Left ventricle myocardium inferior (tissue), 1 donor: ENCODE data around the gene YIF1A. TPM values are rescaled to one million over a fixed set of nuclear protein-coding genes. Genes with fewer than 3 reads are reported as not detected.

Experiments used
- DNase-seq: peaks from one replicate; pipeline ENCODE4 v3.0.0-alpha.2; 2020
- H3K27ac ChIP-seq: fragments of 200-600 bp; replicated peaks from 2 replicates; pipeline ENCODE4 v1.8.0; 2021
- H3K27me3 ChIP-seq: fragments of 200-600 bp; 2 replicates; pipeline ENCODE4 v1.8.0; 2021; ENCODE audit warnings: low read depth
- H3K36me3 ChIP-seq: fragments of 200-600 bp; 2 replicates; pipeline ENCODE4 v1.8.0; 2021
- H3K4me1 ChIP-seq: fragments of 200-600 bp; 2 replicates; pipeline ENCODE4 v1.8.0; 2021
- H3K4me3 ChIP-seq: fragments of 200-600 bp; 2 replicates; pipeline ENCODE4 v1.8.0; 2021; ENCODE audit warnings: mild to moderate bottlenecking, moderate library complexity
- H3K9me3 ChIP-seq: fragments of 200-600 bp; replicated peaks from 2 replicates; pipeline ENCODE4 v1.8.0; 2021
- CTCF ChIP-seq: fragments of 200-600 bp; IDR thresholded peaks from 2 replicates; pipeline ENCODE4 v1.8.0; 2021; ENCODE audit warnings: antibody characterized with exemption, mild to moderate bottlenecking, borderline replicate concordance
- intact Hi-C: fragments of 100-400 bp; cut with micrococcal nuclease; formaldehyde crosslinking; loops from one replicate; pipeline ENCODE4 v1.11.0; 2022
- total RNA-seq: library from RNA; stranded (reverse); fragmentation: NEBNext Ultra II Directional; extraction: Animal tissue kit (Norgen Biotek cat#: 25700); gene quantifications from one replicate; pipeline ENCODE4 v1.2.1, GENCODE V29; 2021
- donor health status: DM: no; HTN: yes; CAD: no; lungs with severe emphysema.

Gene YIF1A
- total RNA-seq, 1 donor from 2014 or later: 45.6 TPM

- Histone ChIP-seq H3K4me1 (peaks cover 27% of the 10 kb centered on the region), H3K27me3 (no peaks in the 10 kb centered on the region), H3K36me3 (peaks cover 41% of the 10 kb centered on the region), H3K4me3 (peak overlapping the region; percentile 79), H3K27ac (peak overlapping the region; percentile 88), H3K9me3 (no peaks in the 10 kb centered on the region)
- no peak for TF ChIP-seq CTCF
- intact Hi-C loops: no loop called here
- no peak for DNase-seq
Observed at GRCh38 chr11:66334605-66335442, 45.9 kb upstream of the YIF1A start.

GRCh38 chr11:66333896-66334604 lies 45.1 kb upstream of the YIF1A start:
- H3K36me3 ChIP-seq: peaks cover 33% of the 10 kb centered on the region
- H3K4me1 ChIP-seq: peaks cover 29% of the 10 kb centered on the region
- H3K27me3 ChIP-seq: no peaks in the 10 kb centered on the region
- TF ChIP-seq CTCF: no peak
- DNase-seq: no peak
- intact Hi-C loops: no loop called here
- no peak overlapping the region for H3K4me3 ChIP-seq
- no peak overlapping the region for H3K27ac ChIP-seq
- no peaks in the 10 kb centered on the region for H3K9me3 ChIP-seq

DNA sequence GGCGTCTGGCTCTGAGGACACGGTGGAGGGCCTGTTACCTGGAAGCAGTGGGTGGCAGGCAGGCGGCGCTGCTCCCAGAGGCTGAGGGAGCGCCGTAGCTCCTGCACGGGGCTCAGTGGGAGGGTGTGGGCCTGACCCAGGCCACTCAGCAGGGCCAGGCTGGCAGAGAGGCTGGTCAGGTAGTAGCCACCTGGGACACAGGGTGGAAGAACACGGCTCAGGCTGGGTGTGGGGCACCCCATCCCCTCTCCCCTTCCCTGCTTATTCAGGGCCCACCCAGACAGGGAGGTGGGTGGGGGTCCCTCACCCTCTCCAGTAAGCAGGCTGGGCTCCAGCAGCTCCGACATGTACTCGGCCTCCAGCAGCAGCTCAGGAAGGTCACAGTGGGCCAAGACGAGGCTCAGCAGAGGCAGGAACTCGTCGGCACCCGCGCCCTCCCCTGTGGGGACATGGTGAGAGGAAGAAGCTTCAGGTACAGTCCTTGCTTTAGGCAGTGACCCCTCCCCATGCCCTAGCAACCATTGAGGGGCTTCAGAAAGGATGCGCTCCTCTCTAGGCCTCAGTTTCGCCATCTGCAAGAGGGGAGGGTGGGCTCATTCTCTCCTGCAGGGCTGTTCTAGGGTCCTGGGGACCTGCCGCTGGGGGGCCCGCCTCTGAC lies 44.4 kb upstream of the YIF1A start:
- intact Hi-C loops: no loop called here
- no peak for TF ChIP-seq CTCF
- H3K27ac ChIP-seq: no peak overlapping the region
- no peak overlapping the region for H3K4me3 ChIP-seq
- DNase-seq: no peak
- no peaks in the 10 kb centered on the region for H3K9me3 ChIP-seq
- H3K36me3 ChIP-seq: peaks cover 26% of the 10 kb centered on the region
- H3K4me1 ChIP-seq: peaks cover 36% of the 10 kb centered on the region
- H3K27me3 ChIP-seq: no peaks in the 10 kb centered on the region

DNA sequence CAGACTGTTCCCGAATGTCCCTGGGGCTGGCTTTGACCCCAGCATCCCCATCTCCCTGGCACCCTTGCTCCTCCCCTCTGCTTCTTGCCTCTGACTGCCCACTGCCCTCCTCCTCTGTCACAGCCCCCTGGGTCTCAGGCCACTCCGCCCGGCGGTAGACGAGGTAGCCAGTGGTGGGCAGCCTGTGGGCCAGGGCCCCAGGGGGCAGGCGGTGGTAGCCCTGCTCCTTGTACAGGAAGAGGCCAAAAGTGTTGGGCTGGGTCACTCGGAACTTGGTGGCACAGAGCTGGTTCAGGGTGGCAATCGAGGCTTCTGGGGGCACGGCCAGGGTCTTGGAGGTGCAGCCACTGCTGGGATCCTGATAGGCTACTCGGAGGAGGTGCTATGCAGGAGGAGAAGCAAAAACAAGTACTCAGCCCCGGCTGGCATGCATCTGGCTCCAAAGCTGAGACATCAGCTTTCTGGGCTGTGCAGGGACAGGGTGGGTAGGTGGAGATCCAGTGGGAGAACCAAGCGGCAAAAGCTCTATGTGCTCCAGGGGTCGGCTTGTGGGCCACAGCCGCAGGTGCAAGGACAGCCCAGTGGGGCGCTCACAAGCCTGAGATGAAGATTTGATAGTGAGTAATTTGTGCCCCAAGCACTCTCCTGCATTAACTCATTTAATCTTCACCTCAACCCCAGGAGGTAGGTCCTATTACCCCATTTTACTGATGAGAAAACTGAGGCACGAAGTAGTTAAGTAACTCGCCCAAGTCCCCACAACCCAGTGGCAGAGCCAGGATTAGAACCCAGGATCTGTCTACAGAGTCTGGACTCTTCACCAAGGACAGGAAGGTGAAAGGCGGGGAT lies 43.7 kb upstream of the YIF1A start:
- H3K27ac ChIP-seq: no peak overlapping the region
- intact Hi-C loops: no loop called here
- no peaks in the 10 kb centered on the region for H3K9me3 ChIP-seq
- H3K4me3 ChIP-seq: no peak overlapping the region
- DNase-seq: no peak
- H3K27me3 ChIP-seq: no peaks in the 10 kb centered on the region
- peaks cover 43% of the 10 kb centered on the region for H3K4me1 ChIP-seq
- peaks cover 18% of the 10 kb centered on the region for H3K36me3 ChIP-seq
- no peak for TF ChIP-seq CTCF
